VCaP (cell line): ENCODE measurements around the gene PGBD5.
"Not testable (repeated sequence)": the region's sequence is repeated elsewhere in the genome, so short reads cannot be mapped to it uniquely, and the experiment has no call there.

Source experiments
- H3K27ac ChIP-seq: fragments of 450-650 bp; 2 replicates; pipeline ENCODE4 v1.5.1; 2017
- CTCF ChIP-seq: fragments of 450-650 bp; conservative IDR thresholded peaks from 2 replicates; pipeline ENCODE4 v1.5.1; 2017; ENCODE audit warnings: mild to moderate bottlenecking, moderate library complexity

Gene PGBD5

GRCh38 chr1:230426246-230427093, at the start of gene PGBD5:
Gene PGBD5 (minus strand): TSS chr1:230426332. CDS start chr1:230425928, 404 bp downstream.
- no peak for TF ChIP-seq CTCF
- peak within 1 kb of the TSS; percentile 65 for H3K27ac ChIP-seq

GRCh38 chr1:230474924-230475323, 48.8 kb upstream of the PGBD5 start:
- not testable (repeated sequence) for H3K27ac ChIP-seq

- not testable (repeated sequence) for H3K27ac ChIP-seq
Measured at GRCh38 chr1:230470750-230471149, 44.6 kb upstream of the PGBD5 start.

- H3K27ac ChIP-seq = no peak overlapping the region
- no peak for TF ChIP-seq CTCF
Measured at GRCh38 chr1:230469271-230469670, 43.1 kb upstream of the PGBD5 start.

GRCh38 chr1:230465691-230466090, 39.6 kb upstream of the PGBD5 start:
- TF ChIP-seq CTCF = no peak
- no peak overlapping the region for H3K27ac ChIP-seq

- H3K27ac ChIP-seq = no peak overlapping the region
Measured at GRCh38 chr1:230464671-230465070, 38.5 kb upstream of the PGBD5 start.

GRCh38 chr1:230463760-230464159, 37.6 kb upstream of the PGBD5 start:
- no peak for TF ChIP-seq CTCF
- H3K27ac ChIP-seq = no peak overlapping the region

More at GRCh38 chr1:230464671-230465070, 38.5 kb upstream of the PGBD5 start:
- TF ChIP-seq CTCF = no peak

- no peak overlapping the region for H3K27ac ChIP-seq
- no peak for TF ChIP-seq CTCF
Measured at GRCh38 chr1:230463326-230463725, 37.2 kb upstream of the PGBD5 start.

- no peak for TF ChIP-seq CTCF
- no peak overlapping the region for H3K27ac ChIP-seq
Measured at GRCh38 chr1:230459465-230459864, 33.3 kb upstream of the PGBD5 start.
